ENCODE results near the gene MYO10.

The MYO10 gene

GRCh38 chr5:16976625-16977008 is 40.5 kb upstream of the MYO10 start:
- H3K4me3 ChIP-seq (ENCODE audit: low read depth, low read length) = no peak overlapping the region
- in situ Hi-C loops (cut with HindIII; ENCODE audit: low sequenced_read_pairs) = no loop called here
- DNase-seq (ENCODE audit: low read depth, low spot score) = no peak
- no peak for TF ChIP-seq CTCF (IDR thresholded peaks at IDR 0.05; ENCODE audit: low read depth, low read length)

GRCh38 chr5:16975950-16976624 is 40.0 kb upstream of the MYO10 start:
- TF ChIP-seq CTCF (IDR thresholded peaks at IDR 0.05; ENCODE audit: low read depth, low read length) = no peak
- in situ Hi-C loops (cut with HindIII; ENCODE audit: low sequenced_read_pairs) = no loop called here
- DNase-seq (ENCODE audit: low read depth, low spot score) = no peak
- no peak overlapping the region for H3K4me3 ChIP-seq (ENCODE audit: low read depth, low read length)

GRCh38 chr5:16974981-16975380 is 38.9 kb upstream of the MYO10 start:
- in situ Hi-C loops (cut with HindIII; ENCODE audit: low sequenced_read_pairs) = no loop called here
- no peak overlapping the region for H3K4me3 ChIP-seq (ENCODE audit: low read depth, low read length)
- TF ChIP-seq CTCF (IDR thresholded peaks at IDR 0.05; ENCODE audit: low read depth, low read length) = no peak
- no peak for DNase-seq (ENCODE audit: low read depth, low spot score)

- no peak for TF ChIP-seq CTCF (IDR thresholded peaks at IDR 0.05; ENCODE audit: low read depth, low read length)
- in situ Hi-C loops (cut with HindIII; ENCODE audit: low sequenced_read_pairs) = no loop called here
- DNase-seq (ENCODE audit: low read depth, low spot score) = peak; percentile 32
- H3K4me3 ChIP-seq (ENCODE audit: low read depth, low read length) = no peak overlapping the region
Measured at GRCh38 chr5:16970826-16971225, 34.7 kb upstream of the MYO10 start.

GRCh38 chr5:16970260-16970659 is 34.2 kb upstream of the MYO10 start:
- no peak overlapping the region for H3K4me3 ChIP-seq (ENCODE audit: low read depth, low read length)
- no peak for DNase-seq (ENCODE audit: low read depth, low spot score)
- no peak for TF ChIP-seq CTCF (IDR thresholded peaks at IDR 0.05; ENCODE audit: low read depth, low read length)
- in situ Hi-C loops (cut with HindIII; ENCODE audit: low sequenced_read_pairs) = no loop called here

GRCh38 chr5:16965581-16965980 is 29.5 kb upstream of the MYO10 start:
- in situ Hi-C loops (cut with HindIII; ENCODE audit: low sequenced_read_pairs) = no loop called here
- TF ChIP-seq CTCF (IDR thresholded peaks at IDR 0.05; ENCODE audit: low read depth, low read length) = no peak

More at GRCh38 chr5:16965581-16965980, 29.5 kb upstream of the MYO10 start:
- no peak for DNase-seq (ENCODE audit: low read depth, low spot score)
- H3K4me3 ChIP-seq (ENCODE audit: low read depth, low read length) = no peak overlapping the region
